PC-3 (cell line): ENCODE measurements around the gene ELK3.

Source experiments
- CTCF ChIP-seq: fragments of 300-600 bp; sonication (generic); conservative IDR thresholded peaks from 2 replicates; pipeline ENCODE4 v1.5.1; 2017; ENCODE audit warnings: antibody characterized with exemption, low read depth, mild to moderate bottlenecking, low read length
- EZH2phosphoT487 ChIP-seq: fragments of 300-600 bp; sonication (generic); IDR thresholded peaks from 2 replicates; pipeline ENCODE4 v1.6.1; 2018; ENCODE audit warnings: mild to moderate bottlenecking, antibody characterized with exemption, low read length, borderline replicate concordance

GRCh38 chr12:96285158-96285557, 91.0 kb downstream of the ELK3 start:
- TF ChIP-seq EZH2phosphoT487 (no peak), CTCF (no peak)
